Stomach (tissue), 4 donors: ENCODE data around the gene CALN1.

Source experiments
- EP300 ChIP-seq: sonication (generic); formaldehyde crosslinking; IDR thresholded peaks from one replicate; pipeline ENCODE4 v1.6.1; 2017; ENCODE audit warnings: antibody characterized with exemption
- POLR2A ChIP-seq, 4 donors: fragments of 450-650 bp; IDR thresholded peaks; one replicate each; pipeline ENCODE4 v1.6.1; 2016; ENCODE audit warnings: antibody characterized with exemption in 4 of 4, control low read depth in 2 of 4, mild to moderate bottlenecking in 1 of 4, moderate library complexity in 1 of 4
- TF ChIP-seq, protein P1 (sequence below), 7 experiments: fragments of 450-650 bp in 4 of 7; fragments of 200-600 bp in 3 of 7; sonication (generic) in 3 of 7; IDR thresholded peaks; one replicate each; pipeline ENCODE4 v1.5.1; 2016 to 2019; ENCODE audit warnings: antibody characterized with exemption in 7 of 7, control low read depth in 2 of 7, mild to moderate bottlenecking in 1 of 7

GRCh38 chr7:72345208-72345727 lies 66.9 kb downstream of the CALN1 start:
- TF ChIP-seq POLR2A (IDR thresholded peaks at IDR 0.05) (no peak), EP300 (no peak)
- TF ChIP-seq, protein P1, sequence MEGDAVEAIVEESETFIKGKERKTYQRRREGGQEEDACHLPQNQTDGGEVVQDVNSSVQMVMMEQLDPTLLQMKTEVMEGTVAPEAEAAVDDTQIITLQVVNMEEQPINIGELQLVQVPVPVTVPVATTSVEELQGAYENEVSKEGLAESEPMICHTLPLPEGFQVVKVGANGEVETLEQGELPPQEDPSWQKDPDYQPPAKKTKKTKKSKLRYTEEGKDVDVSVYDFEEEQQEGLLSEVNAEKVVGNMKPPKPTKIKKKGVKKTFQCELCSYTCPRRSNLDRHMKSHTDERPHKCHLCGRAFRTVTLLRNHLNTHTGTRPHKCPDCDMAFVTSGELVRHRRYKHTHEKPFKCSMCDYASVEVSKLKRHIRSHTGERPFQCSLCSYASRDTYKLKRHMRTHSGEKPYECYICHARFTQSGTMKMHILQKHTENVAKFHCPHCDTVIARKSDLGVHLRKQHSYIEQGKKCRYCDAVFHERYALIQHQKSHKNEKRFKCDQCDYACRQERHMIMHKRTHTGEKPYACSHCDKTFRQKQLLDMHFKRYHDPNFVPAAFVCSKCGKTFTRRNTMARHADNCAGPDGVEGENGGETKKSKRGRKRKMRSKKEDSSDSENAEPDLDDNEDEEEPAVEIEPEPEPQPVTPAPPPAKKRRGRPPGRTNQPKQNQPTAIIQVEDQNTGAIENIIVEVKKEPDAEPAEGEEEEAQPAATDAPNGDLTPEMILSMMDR (IDR thresholded peaks at IDR 0.05), result no peak
